Body of pancreas (tissue), 4 donors: ENCODE measurements around the gene VSIG1.

Experiments used
- POLR2A ChIP-seq, 3 donors: fragments of 450-650 bp; IDR thresholded peaks; one replicate each; pipeline ENCODE4 v1.6.1; 2016; ENCODE audit warnings: antibody characterized with exemption in 3 of 3, mild to moderate bottlenecking in 2 of 3
- TF ChIP-seq, protein P1 (sequence below), 7 experiments: fragments of 450-650 bp in 4 of 7; fragments of 200-600 bp in 3 of 7; sonication (generic) in 3 of 7; IDR thresholded peaks; one replicate each; pipeline ENCODE4 v1.5.1; 2016 to 2019; ENCODE audit warnings: antibody characterized with exemption in 7 of 7

DNA sequence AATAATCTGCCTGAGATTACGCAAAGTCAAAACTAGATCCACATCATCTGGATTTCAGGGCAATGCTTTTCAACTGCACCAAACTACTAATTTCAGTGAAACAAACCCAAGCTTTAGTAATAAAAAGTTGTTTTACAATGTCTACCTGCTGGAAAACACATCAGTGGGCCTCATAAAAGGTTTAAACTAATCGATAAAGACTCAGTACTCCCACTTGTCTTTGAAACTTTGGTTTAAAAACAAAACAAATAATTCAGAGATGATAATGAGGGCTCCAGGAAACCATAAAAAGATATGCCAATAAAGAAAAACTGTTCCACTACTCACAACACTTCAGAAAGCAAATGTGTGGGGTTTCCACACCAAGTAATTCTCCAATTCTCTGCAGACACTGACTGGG lies 36.2 kb downstream of the VSIG1 start:
- TF ChIP-seq, protein P1, sequence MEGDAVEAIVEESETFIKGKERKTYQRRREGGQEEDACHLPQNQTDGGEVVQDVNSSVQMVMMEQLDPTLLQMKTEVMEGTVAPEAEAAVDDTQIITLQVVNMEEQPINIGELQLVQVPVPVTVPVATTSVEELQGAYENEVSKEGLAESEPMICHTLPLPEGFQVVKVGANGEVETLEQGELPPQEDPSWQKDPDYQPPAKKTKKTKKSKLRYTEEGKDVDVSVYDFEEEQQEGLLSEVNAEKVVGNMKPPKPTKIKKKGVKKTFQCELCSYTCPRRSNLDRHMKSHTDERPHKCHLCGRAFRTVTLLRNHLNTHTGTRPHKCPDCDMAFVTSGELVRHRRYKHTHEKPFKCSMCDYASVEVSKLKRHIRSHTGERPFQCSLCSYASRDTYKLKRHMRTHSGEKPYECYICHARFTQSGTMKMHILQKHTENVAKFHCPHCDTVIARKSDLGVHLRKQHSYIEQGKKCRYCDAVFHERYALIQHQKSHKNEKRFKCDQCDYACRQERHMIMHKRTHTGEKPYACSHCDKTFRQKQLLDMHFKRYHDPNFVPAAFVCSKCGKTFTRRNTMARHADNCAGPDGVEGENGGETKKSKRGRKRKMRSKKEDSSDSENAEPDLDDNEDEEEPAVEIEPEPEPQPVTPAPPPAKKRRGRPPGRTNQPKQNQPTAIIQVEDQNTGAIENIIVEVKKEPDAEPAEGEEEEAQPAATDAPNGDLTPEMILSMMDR (IDR thresholded peaks at IDR 0.05) = no peak
- no peak for TF ChIP-seq POLR2A (IDR thresholded peaks at IDR 0.05)
